Stomach smooth muscle (tissue), 2 donors: Measurements from ENCODE around the gene GRIK2.
"Not testable (repeated sequence)": the region's sequence is repeated elsewhere in the genome, so short reads cannot be mapped to it uniquely, and the experiment has no call there.

Source experiments
- H3K27ac ChIP-seq: one replicate; pipeline ENCODE4 v1.7.0; 2013; ENCODE audit warnings: mild to moderate bottlenecking, low read length, inconsistent platforms
- H3K27me3 ChIP-seq, 2 donors: one replicate each; pipeline ENCODE4 v1.7.0; 2013; ENCODE audit warnings: low read length in 2 of 2; ENCODE audit not compliant: insufficient read depth in 2 of 2, control insufficient read depth in 1 of 2
- H3K36me3 ChIP-seq, 2 donors: one replicate each; pipeline ENCODE4 v1.7.0; 2013; ENCODE audit warnings: low read length in 2 of 2; ENCODE audit not compliant: control insufficient read depth in 2 of 2, insufficient read depth in 2 of 2
- H3K4me1 ChIP-seq: one replicate; pipeline ENCODE4 v1.7.0; 2013; ENCODE audit warnings: low read length; ENCODE audit not compliant: control insufficient read depth, insufficient read depth
- H3K4me3 ChIP-seq, 2 donors: one replicate each; pipeline ENCODE4 v1.7.0; 2013; ENCODE audit warnings: low read length in 2 of 2
- H3K9ac ChIP-seq, 2 donors: one replicate each; pipeline ENCODE4 v1.7.0; 2013; ENCODE audit warnings: low read length in 2 of 2, mild to moderate bottlenecking in 1 of 2
- H3K9me3 ChIP-seq, 2 donors: one replicate each; pipeline ENCODE4 v1.7.0; 2013; ENCODE audit warnings: low read length in 2 of 2; ENCODE audit not compliant: control insufficient read depth in 2 of 2
- donor health status: healthy.
- donor health status: Pancreatic carcinoma.

GRIK2 gene

DNA sequence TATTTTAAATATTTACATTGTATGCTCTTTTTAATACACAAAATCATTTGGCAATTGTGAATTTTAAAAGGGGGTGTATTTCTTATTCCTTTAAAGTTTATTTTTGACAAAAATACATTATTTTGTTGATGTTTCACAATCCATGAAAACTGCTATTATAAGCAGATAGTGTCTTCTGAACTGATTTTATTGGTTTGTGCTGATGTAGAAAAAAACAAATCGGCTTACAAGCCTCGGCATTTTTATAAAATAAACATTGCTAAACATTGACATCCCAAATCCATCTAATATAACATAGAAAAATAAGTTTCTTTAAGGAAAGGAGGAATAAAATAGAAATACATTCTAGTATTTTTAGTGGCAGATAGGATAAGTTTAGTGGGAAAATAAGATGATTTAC, 634.7 kb downstream of the GRIK2 start:
- Histone ChIP-seq H3K9me3 (no peaks in the 10 kb centered on the region), H3K36me3 (no peaks in the 10 kb centered on the region), H3K9ac (no peak overlapping the region), H3K27ac (no peak overlapping the region), H3K27me3 (no peaks in the 10 kb centered on the region), H3K4me3 (no peak overlapping the region), H3K4me1 (no peaks in the 10 kb centered on the region)

GRCh38 chr6:102038964-102039363, 645.5 kb downstream of the GRIK2 start:
- no peaks in the 10 kb centered on the region for H3K27me3 ChIP-seq
- H3K9me3 ChIP-seq, result no peaks in the 10 kb centered on the region
- no peak overlapping the region for H3K27ac ChIP-seq
- H3K36me3 ChIP-seq, result no peaks in the 10 kb centered on the region
- H3K9ac ChIP-seq, result no peak overlapping the region
- no peaks in the 10 kb centered on the region for H3K4me1 ChIP-seq
- peak overlapping the region in 1 of 2 donors; percentile 31 for H3K4me3 ChIP-seq

DNA sequence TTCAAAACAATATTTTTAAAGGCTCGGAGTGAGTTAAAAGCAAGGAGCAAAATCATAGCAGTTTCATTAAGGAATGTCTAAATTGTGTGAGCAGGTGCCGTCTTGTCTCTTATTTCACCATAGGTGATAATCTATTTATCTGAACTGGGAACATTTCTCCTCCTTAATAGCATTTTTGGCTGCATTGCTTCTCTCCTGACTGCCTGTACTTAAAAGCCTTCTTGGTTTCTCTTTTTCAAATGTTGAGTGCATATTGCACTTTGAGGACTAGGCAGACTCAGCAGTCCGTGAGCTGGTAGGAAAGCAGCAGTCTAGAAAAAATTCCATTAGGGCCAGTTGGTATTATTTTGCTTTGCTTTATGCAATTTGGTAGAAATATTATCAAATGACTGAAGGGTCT, 645.9 kb downstream of the GRIK2 start:
- no peak overlapping the region for H3K9ac ChIP-seq
- H3K9me3 ChIP-seq, result no peaks in the 10 kb centered on the region
- no peaks in the 10 kb centered on the region for H3K4me1 ChIP-seq
- no peak overlapping the region for H3K27ac ChIP-seq
- peak overlapping the region; percentile 31 to 58 for H3K4me3 ChIP-seq
- H3K36me3 ChIP-seq, result no peaks in the 10 kb centered on the region
- H3K27me3 ChIP-seq, result no peaks in the 10 kb centered on the region

DNA sequence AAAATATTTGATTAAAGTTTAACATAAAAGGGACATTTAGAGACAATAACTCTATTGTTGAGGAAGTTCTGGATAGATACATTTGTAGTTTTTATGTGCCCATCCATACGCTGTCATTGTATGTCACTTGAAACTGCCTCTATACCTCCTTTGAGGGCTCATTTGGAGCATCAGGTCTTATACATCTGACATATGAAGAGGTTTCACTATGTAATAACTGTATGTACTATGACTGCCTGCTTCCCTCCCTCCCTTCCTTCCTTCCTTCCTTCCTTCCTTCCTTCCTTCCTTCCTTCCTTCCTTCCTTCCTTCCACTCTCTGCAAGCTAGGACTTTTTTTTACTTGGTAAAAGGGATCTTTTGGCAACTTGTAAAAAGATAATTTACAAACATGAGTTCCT, 657.5 kb downstream of the GRIK2 start:
- H3K4me1 ChIP-seq, result no peaks in the 10 kb centered on the region
- H3K9ac ChIP-seq, result no peak overlapping the region
- H3K27ac ChIP-seq, result no peak overlapping the region
- H3K9me3 ChIP-seq, result no peaks in the 10 kb centered on the region
- no peak overlapping the region for H3K4me3 ChIP-seq
- no peaks in the 10 kb centered on the region for H3K36me3 ChIP-seq
- no peaks in the 10 kb centered on the region for H3K27me3 ChIP-seq

DNA sequence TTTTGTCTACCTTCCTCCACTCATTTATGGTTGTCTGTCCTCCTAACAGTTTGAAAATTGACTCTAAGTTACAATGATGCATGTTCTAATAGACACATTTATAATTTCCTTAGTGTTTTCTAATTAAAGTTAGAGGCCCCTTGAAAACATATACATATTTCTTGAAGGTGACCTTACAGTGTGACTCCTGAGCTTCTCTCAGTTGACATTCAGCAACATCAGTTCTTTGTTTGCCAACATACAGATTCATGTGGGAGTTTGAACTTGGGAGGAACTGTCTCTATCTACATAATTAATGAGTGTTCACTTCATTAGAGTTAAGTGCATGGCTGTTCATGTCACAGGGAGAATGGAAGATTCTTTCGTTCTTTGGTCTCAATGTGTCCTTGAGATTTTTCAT, 658.2 kb downstream of the GRIK2 start:
- H3K9me3 ChIP-seq, result no peaks in the 10 kb centered on the region
- no peaks in the 10 kb centered on the region for H3K36me3 ChIP-seq
- no peaks in the 10 kb centered on the region for H3K4me1 ChIP-seq
- H3K27ac ChIP-seq, result no peak overlapping the region
- H3K4me3 ChIP-seq, result no peak overlapping the region
- no peaks in the 10 kb centered on the region for H3K27me3 ChIP-seq
- H3K9ac ChIP-seq, result no peak overlapping the region

GRCh38 chr6:102064142-102064541, 670.6 kb downstream of the GRIK2 start:
- H3K27me3 ChIP-seq, result no peaks in the 10 kb centered on the region
- H3K27ac ChIP-seq, result no peak overlapping the region
- no peak overlapping the region for H3K9ac ChIP-seq
- no peaks in the 10 kb centered on the region for H3K4me1 ChIP-seq
- H3K9me3 ChIP-seq, result no peaks in the 10 kb centered on the region
- no peak overlapping the region for H3K4me3 ChIP-seq
- H3K36me3 ChIP-seq, result no peaks in the 10 kb centered on the region

DNA sequence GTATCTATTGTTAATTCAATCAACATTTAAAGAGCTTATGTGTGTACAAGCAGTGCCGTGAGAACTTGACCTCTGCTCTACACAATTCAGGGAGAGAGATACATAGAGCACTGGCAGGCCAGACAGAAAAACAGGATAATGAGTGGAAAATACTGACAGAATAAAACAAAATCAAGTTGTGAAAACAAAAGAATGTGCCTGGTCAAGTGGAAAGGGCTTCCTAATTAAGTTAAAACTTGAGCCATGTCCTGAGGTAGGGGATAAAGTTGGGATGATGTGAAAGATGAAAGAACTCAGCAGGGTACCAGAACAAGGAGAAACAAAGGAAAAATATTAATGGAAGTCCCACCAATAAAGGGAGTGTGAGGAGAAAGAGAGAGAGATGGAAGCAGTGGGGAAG, 672.8 kb downstream of the GRIK2 start:
- H3K9me3 ChIP-seq, result no peaks in the 10 kb centered on the region
- no peak overlapping the region for H3K4me3 ChIP-seq
- no peaks in the 10 kb centered on the region for H3K4me1 ChIP-seq
- H3K36me3 ChIP-seq, result no peaks in the 10 kb centered on the region
- H3K9ac ChIP-seq, result no peak overlapping the region
- H3K27me3 ChIP-seq, result no peaks in the 10 kb centered on the region
- H3K27ac ChIP-seq, result no peak overlapping the region

DNA sequence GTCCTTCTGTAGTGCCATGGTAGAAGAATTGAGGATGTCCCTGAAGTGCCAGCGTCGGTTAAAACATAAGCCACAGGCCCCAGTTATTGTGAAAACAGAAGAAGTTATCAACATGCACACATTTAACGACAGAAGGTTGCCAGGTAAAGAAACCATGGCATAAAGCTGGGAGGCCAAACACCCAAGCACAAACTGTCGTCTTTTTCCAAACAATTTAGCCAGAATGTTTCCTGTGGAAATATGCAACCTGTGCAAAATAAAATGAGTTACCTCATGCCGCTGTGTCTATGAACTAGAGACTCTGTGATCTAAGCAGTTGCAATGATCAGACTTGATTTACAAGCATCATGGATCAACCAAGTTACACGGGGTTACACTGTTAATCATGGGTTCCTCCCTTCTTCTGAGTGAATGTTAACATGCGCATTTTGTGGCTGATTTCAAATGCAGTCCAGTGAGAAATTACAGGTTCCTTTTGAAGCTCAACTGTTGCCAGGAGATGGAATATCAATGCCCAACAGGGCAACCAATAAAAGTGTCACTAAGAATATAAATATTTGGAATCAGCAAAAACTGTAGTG, 674.9 kb downstream of the GRIK2 start:
- Histone ChIP-seq H3K9ac (no peak overlapping the region), H3K36me3 (no peaks in the 10 kb centered on the region), H3K27ac (no peak overlapping the region), H3K4me3 (no peak overlapping the region), H3K9me3 (no peaks in the 10 kb centered on the region), H3K27me3 (no peaks in the 10 kb centered on the region), H3K4me1 (no peaks in the 10 kb centered on the region)

GRCh38 chr6:102075539-102075938, 682.0 kb downstream of the GRIK2 start:
- H3K4me3 ChIP-seq, result no peak overlapping the region
- H3K4me1 ChIP-seq, result no peaks in the 10 kb centered on the region
- H3K27me3 ChIP-seq, result no peaks in the 10 kb centered on the region
- H3K9ac ChIP-seq, result no peak overlapping the region
- no peaks in the 10 kb centered on the region for H3K36me3 ChIP-seq
- H3K9me3 ChIP-seq, result no peaks in the 10 kb centered on the region
- no peak overlapping the region for H3K27ac ChIP-seq

DNA sequence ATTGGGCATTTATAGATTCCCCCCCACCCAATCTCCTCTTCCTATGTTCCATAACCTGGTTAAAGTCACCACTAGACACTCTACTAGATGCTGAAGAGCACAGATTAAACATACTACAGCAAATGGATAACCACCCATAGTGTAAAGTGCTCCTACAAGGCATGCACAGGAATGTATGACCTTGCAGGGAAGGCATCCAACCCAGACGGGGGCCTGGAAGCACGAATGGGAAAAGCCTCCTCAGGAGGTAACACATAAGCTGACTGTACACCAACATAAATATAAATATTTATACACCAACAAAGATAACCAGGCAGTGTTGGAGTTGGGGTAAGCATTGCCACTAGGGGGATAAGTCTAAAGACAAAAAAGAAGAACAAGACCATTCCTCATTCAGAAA, 691.7 kb downstream of the GRIK2 start:
- H3K4me3 ChIP-seq, result no peak overlapping the region
- H3K9ac ChIP-seq, result no peak overlapping the region
- no peaks in the 10 kb centered on the region for H3K4me1 ChIP-seq
- no peaks in the 10 kb centered on the region for H3K27me3 ChIP-seq
- no peak overlapping the region for H3K27ac ChIP-seq
- no peaks in the 10 kb centered on the region for H3K9me3 ChIP-seq
- H3K36me3 ChIP-seq, result no peaks in the 10 kb centered on the region

- H3K36me3 ChIP-seq, H3K4me1 ChIP-seq, H3K27me3 ChIP-seq, H3K9ac ChIP-seq, H3K4me3 ChIP-seq, H3K27ac ChIP-seq, H3K9me3 ChIP-seq: not testable (repeated sequence)
Measured at GRCh38 chr6:102088160-102088559, 694.7 kb downstream of the GRIK2 start.
